ENCODE data around the gene CNTN5. TPM values are rescaled to one million over a fixed set of nuclear protein-coding genes. Genes with fewer than 3 reads are reported as not detected.

Gene CNTN5
- total RNA-seq, 4 donors from 2014 or later = not detected

- no peak for TF ChIP-seq CTCF (IDR thresholded peaks at IDR 0.05)
- no peak for DNase-seq (ENCODE audit: low spot score)
- ATAC-seq (ENCODE audit: low FRiP score) = no peak
Measured at GRCh38 chr11:100151944-100152343, 1131.2 kb downstream of the CNTN5 start.

GRCh38 chr11:100152766-100153165 lies 1132.0 kb downstream of the CNTN5 start:
- no peak for ATAC-seq (ENCODE audit: low FRiP score)
- TF ChIP-seq CTCF (IDR thresholded peaks at IDR 0.05) = no peak

GRCh38 chr11:100163471-100163870 lies 1142.7 kb downstream of the CNTN5 start:
- TF ChIP-seq CTCF (IDR thresholded peaks at IDR 0.05) = no peak
- DNase-seq (ENCODE audit: low spot score) = no peak
- no peak for ATAC-seq (ENCODE audit: low FRiP score)

More at GRCh38 chr11:100152766-100153165, 1132.0 kb downstream of the CNTN5 start:
- DNase-seq (ENCODE audit: low spot score) = no peak

- DNase-seq (ENCODE audit: low spot score) (no peak), ATAC-seq (ENCODE audit: low FRiP score) (no peak)
- TF ChIP-seq CTCF (IDR thresholded peaks at IDR 0.05) = no peak
Measured at GRCh38 chr11:100174881-100175280, 1154.1 kb downstream of the CNTN5 start.

GRCh38 chr11:100176456-100176855 lies 1155.7 kb downstream of the CNTN5 start:
- no peak for ATAC-seq (ENCODE audit: low FRiP score)
- no peak for TF ChIP-seq CTCF (IDR thresholded peaks at IDR 0.05)
- no peak for DNase-seq (ENCODE audit: low spot score)

GRCh38 chr11:100177651-100178050 lies 1156.9 kb downstream of the CNTN5 start:
- ATAC-seq (ENCODE audit: low FRiP score) (no peak), DNase-seq (ENCODE audit: low spot score) (no peak)
- no peak for TF ChIP-seq CTCF (IDR thresholded peaks at IDR 0.05)

- DNase-seq (ENCODE audit: low spot score) (no peak), ATAC-seq (ENCODE audit: low FRiP score) (no peak)
- no peak for TF ChIP-seq CTCF (IDR thresholded peaks at IDR 0.05)
Measured at GRCh38 chr11:100182350-100182749, 1161.6 kb downstream of the CNTN5 start.
